ENCODE data around the gene PWWP2B. TPM values are rescaled to one million over a fixed set of nuclear protein-coding genes. Genes with fewer than 3 reads are reported as not detected.
A peak's percentile ranks its signal among the peaks of the same experiment; 100 is the strongest.

The PWWP2B gene
- total and polyA plus RNA-seq, 2 donors (not counting 3 experiments of a cell fraction or from before 2014, with no cell fraction given), result 4.6 to 11.8 TPM

GRCh38 chr10:132446661-132447445 lies 49.9 kb downstream of the PWWP2B start:
- no peaks in the 10 kb centered on the region for H4K20me1 ChIP-seq (replicated peaks; ENCODE audit: control insufficient read depth, extremely low read depth, insufficient read depth, low read length)
- no peaks in the 10 kb centered on the region for H3K79me2 ChIP-seq (ENCODE audit: control insufficient read depth, insufficient read depth, low read length)
- H3K9ac ChIP-seq (replicated peaks; ENCODE audit: extremely low read depth, insufficient read depth, low read length), result no peak overlapping the region
- intact Hi-C loops (cut with micrococcal nuclease), result no loop called here
- H3K36me3 ChIP-seq (ENCODE audit: control insufficient read depth in 2 of 2, extremely low read depth in 1 of 2, insufficient read depth in 2 of 2, low read length in 2 of 2), result no peaks in the 10 kb centered on the region
- ChIA-PET POLR2A (no interaction called here), CTCF (interaction anchor here (0.5 to 1.2 kb wide), 7 partner anchors 9 to 121 kb away, joined by 3 to 4 read pairs (median 3); no protein-coding TSS in a partner anchor)
- no peak for FAIRE-seq
- no peaks in the 10 kb centered on the region for H3K9me1 ChIP-seq (replicated peaks; ENCODE audit: control insufficient read depth, extremely low read depth, insufficient read depth, low read length)
- no peak for TF ChIP-seq POLR2AphosphoS5 (IDR thresholded peaks at IDR 0.05; ENCODE audit: insufficient read depth, low read depth, low read length)
- TF ChIP-seq POLR2A (IDR thresholded peaks at IDR 0.05; ENCODE audit: low read depth, low read length), result no peak
- TF ChIP-seq, protein P1, sequence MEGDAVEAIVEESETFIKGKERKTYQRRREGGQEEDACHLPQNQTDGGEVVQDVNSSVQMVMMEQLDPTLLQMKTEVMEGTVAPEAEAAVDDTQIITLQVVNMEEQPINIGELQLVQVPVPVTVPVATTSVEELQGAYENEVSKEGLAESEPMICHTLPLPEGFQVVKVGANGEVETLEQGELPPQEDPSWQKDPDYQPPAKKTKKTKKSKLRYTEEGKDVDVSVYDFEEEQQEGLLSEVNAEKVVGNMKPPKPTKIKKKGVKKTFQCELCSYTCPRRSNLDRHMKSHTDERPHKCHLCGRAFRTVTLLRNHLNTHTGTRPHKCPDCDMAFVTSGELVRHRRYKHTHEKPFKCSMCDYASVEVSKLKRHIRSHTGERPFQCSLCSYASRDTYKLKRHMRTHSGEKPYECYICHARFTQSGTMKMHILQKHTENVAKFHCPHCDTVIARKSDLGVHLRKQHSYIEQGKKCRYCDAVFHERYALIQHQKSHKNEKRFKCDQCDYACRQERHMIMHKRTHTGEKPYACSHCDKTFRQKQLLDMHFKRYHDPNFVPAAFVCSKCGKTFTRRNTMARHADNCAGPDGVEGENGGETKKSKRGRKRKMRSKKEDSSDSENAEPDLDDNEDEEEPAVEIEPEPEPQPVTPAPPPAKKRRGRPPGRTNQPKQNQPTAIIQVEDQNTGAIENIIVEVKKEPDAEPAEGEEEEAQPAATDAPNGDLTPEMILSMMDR (IDR thresholded peaks at IDR 0.05; ENCODE audit: extremely low read depth in 1 of 2, insufficient read depth in 1 of 2, low read depth in 1 of 2, low read length in 2 of 2), result peak in 1 of 2 donors; percentile 34
- no peak for TF ChIP-seq MYC (IDR thresholded peaks at IDR 0.05; ENCODE audit: low read depth, low read length)
- no peak for TF ChIP-seq EZH2 (IDR thresholded peaks at IDR 0.05; ENCODE audit: borderline replicate concordance, low read depth, low read length, severe bottlenecking)
- no peak for TF ChIP-seq GATA2 (IDR thresholded peaks at IDR 0.05; ENCODE audit: insufficient read depth, insufficient read length, low read depth, low read length)
- no peaks in the 10 kb centered on the region for H3K27me3 ChIP-seq (ENCODE audit: control insufficient read depth in 2 of 2, insufficient read depth in 2 of 2, low read length in 2 of 2)
- DNase-seq (ENCODE audit: low read depth, low spot score), result no peak
- H3K4me1 ChIP-seq (ENCODE audit: control insufficient read depth, extremely low read depth, insufficient read depth, low read length), result no peaks in the 10 kb centered on the region
- no peak overlapping the region for H3K4me2 ChIP-seq (ENCODE audit: insufficient read depth, low read length)
- no peak overlapping the region for H2AFZ ChIP-seq (ENCODE audit: low read depth, low read length)
- dilution Hi-C loops (cut with MboI; ENCODE audit: extremely low pct_ligation_motif_present, low sequenced_read_pairs), result no loop called here
- no TSS peak for BruUV-seq (replicated peaks)
- H3K4me3 ChIP-seq (replicated peaks in 1 of 3; ENCODE audit: insufficient read depth in 1 of 3, low read depth in 1 of 3, low read length in 3 of 3), result no peak overlapping the region
- H3K27ac ChIP-seq (ENCODE audit: insufficient read depth, low read depth, low read length), result no peak overlapping the region
- H3K9me3 ChIP-seq (replicated peaks; ENCODE audit: control insufficient read depth, insufficient read depth, low read length), result no peaks in the 10 kb centered on the region
